SK-N-MC (cell line): ENCODE measurements around the gene IFNGR1.

Experiments
- DNase-seq: peaks from one replicate; pipeline ENCODE4 v3.0.0-alpha.2; 2011; ENCODE audit warnings: low read depth, low spot score
- H3K27ac ChIP-seq: fragments of 200-600 bp; sonication (generic); 2 replicates; pipeline ENCODE4 v1.5.1; 2016; ENCODE audit warnings: mixed run types
- H3K36me3 ChIP-seq: fragments of 200-600 bp; sonication (generic); 2 replicates; pipeline ENCODE4 v1.6.1; 2017; ENCODE audit warnings: antibody characterized with exemption, low read length, mixed read lengths; ENCODE audit not compliant: insufficient read depth
- H3K4me3 ChIP-seq: fragments of 200-600 bp; sonication (generic); 2 replicates; pipeline ENCODE4 v1.5.1; 2016
- H3K9ac ChIP-seq: fragments of 200-600 bp; sonication (generic); 2 replicates; pipeline ENCODE4 v1.8.0; 2017; ENCODE audit warnings: mixed run types, mixed read lengths; ENCODE audit not compliant: insufficient read length
- H3K9me3 ChIP-seq: fragments of 200-600 bp; sonication (generic); 2 replicates; pipeline ENCODE4 v1.6.1; 2017; ENCODE audit warnings: low read depth, mild to moderate bottlenecking, antibody characterized with exemption, low read length, moderate library complexity, mixed read lengths
- EZH2 ChIP-seq: fragments of 200-600 bp; sonication (generic); IDR thresholded peaks from one replicate; pipeline ENCODE4 v1.6.1; 2017; ENCODE audit warnings: antibody characterized with exemption
- FOXP2 ChIP-seq: optimal IDR thresholded peaks from 2 replicates; pipeline ENCODE3; 2011; ENCODE audit warnings: mild to moderate bottlenecking, moderate library complexity; ENCODE audit not compliant: insufficient read depth; ENCODE audit errors: extremely low read length, control extremely low read depth
- POLR2AphosphoS5 ChIP-seq: IDR thresholded peaks from 2 replicates; pipeline ENCODE4 v1.6.1; 2012; ENCODE audit warnings: mild to moderate bottlenecking, low read depth, low read length, borderline replicate concordance

Gene IFNGR1

DNA sequence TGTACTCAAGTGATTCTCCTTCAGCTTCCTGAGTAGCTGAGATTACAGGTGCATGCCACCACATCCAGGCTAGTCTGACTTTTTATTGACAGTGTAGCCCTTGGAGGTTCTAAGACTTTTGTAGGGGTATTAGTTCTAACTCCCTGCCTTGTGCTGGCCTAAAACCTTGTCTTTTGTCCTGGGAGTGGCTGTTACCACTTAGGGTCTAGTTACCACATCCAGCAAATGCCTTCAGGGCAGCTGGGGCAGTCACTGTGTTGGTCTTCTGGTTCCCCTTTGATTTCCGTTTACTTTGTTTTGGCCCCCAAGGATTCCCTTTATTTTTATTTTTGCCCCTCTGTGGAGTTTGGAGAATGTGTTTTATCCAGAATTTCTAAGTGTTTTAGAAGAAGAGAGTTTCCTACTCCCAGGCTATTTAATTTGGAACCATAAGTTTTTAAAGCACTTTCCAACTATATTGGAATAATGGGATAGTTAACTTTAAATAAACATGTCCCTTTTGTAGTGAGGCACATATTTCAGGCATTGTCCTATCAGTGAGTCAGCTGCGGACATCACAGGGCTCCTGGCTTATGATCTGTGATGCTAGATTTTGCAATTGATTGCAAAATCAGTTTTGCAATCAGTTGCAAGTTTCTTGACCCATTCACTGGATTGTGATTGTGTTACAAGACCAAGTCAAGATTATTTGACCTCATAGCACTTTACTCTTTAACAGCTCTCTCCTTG, 70.7 kb downstream of the IFNGR1 start:
- TF ChIP-seq POLR2AphosphoS5: no peak
- no peak for TF ChIP-seq FOXP2
- no peak for TF ChIP-seq EZH2
- Histone ChIP-seq H3K9ac (no peak overlapping the region), H3K36me3 (no peaks in the 10 kb centered on the region), H3K9me3 (0 out of 2 replicates have a peak, but pooled peaks cover 2% of the 10 kb centered on the region), H3K27ac (no peak overlapping the region), H3K4me3 (no peak overlapping the region)
- DNase-seq: no peak
